MV-4-11 (cell line): ENCODE data around the gene CCDC85B.
A peak's percentile ranks its signal among the peaks of the same experiment; 100 is the strongest.
"Not testable (repeated sequence)": the region's sequence is repeated elsewhere in the genome, so short reads cannot be mapped to it uniquely, and the experiment has no call there.

ENCODE experiments used
- DNase-seq: peaks from one replicate; lab custom pipeline; 2025; lab: John Stamatoyannopoulos, UW

The CCDC85B gene

DNA sequence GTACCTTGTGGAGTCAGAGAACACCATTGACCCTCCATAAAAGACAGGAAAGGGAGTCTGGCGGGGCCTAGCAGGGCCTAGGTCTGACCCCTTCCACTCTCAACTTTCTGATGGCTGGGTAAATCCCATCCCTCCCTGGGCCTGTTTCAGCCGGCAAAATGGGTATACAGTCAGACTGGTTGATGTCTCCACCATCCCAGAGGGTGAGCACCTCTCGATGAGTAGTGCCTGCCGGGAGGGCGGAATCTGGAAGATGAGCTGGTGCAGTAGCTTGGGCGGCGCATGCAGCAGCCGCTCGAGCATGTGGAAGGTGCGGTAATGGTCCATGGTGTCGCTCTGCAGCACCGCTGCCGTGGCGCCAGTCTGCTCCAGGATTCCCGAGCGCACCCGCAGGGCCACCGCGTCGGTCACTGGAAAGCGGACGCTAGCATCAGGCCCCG lies 2.7 kb upstream of the CCDC85B start:
- DNase-seq = no peak

DNA sequence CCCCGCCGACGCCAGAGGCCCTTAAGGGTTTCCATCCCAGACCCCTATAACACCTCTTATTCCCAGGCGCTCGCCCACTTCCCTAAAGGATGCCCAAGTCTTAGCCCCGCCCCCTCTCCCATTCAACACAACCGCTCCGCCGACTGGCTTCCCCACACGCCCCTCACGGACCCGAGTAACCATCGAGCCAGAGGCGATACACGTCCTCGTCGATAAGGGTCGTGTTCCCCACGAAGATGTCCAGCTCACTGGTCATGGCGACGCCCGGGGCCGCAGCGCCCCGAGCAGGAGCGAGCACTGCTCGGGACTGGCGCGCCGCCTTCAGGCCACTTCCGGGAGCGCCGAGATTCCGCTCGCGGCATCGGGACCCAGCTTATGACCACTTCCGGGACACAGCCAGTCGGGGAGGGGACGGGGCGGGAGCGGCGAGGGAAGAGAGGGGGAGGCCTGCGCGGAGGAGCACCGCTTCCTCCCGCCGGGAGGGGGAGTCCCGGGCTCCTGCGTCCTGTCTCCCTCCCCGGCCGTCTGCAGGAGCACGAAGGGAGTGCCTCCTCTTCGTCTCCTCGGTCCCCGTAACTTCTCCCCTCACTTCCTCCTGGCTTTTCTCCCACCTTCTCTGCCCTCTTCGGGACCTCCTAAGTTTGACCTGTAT lies 2.2 kb upstream of the CCDC85B start, which contains the start of gene FIBP:
FIBP (minus strand) TSS at position 309 of the 652 bp plus-strand sequence; CDS start at position 256, 53 bp downstream.
- peak; percentile 93 for DNase-seq

DNA sequence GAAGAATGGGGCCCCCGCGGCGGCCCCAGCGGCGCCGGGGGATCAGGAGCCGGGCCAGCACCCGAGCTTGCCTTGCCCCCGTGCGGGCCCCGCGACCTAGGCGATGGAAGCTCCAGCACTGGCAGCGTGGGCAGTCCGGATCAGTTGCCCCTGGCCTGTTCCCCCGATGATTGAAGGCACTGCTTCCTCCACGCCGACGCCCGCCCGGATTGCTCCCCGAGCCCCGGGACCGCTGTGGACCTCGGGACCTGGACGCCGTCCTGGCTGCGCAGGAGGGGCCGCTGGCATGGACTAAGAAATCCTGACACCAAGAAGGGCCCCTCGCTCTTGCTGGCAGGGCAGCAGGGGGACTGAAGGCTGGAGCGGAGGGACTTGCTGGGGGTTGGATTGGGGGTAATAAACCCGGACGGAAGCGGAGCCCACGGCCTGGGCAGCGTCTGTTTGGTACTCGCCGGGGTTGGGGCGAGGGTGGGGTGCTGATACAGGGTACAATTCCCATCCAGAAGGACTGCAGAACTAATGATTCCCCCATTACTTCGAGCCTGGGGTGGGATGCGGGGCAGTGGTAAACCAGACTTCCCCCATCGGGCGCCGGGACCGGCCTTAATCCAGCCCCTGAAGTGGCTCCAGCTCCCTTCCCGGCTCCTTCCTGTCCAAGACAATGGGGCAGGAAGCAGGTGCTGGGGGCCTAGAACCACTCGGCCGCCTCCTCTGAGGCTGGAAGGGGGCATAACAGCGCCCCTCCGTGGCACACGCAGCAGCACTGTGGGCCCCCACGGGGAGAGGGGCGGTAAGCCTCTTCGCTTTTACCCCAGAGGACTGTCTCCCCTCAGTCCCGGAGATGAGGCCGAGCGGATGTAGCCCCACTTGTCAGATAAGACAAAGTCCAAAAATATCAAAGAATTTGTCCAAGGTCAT lies 1.0 kb downstream of the CCDC85B start:
- DNase-seq = peak; percentile 44

DNA sequence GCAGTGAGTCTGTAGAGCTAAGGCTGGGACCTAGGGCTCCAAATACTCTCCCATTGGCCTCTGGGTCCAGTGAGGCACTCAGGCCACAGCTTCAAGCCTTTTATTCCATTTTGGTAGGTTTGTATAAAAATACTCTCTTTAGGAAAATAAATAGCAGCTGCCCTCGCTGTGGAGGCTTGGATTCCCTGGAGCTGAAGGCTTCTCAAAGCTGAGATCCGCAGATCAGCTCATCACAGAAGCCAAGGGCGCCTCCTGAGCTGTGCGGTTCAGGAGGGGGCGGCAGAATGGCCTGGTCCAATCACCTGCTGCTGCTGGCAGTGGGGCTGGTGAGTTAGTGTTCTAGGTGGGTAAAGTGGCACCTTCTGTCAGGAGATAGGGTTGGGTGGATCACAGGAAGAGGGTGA lies 1.7 kb downstream of the CCDC85B start:
- not testable (repeated sequence) for DNase-seq

DNA sequence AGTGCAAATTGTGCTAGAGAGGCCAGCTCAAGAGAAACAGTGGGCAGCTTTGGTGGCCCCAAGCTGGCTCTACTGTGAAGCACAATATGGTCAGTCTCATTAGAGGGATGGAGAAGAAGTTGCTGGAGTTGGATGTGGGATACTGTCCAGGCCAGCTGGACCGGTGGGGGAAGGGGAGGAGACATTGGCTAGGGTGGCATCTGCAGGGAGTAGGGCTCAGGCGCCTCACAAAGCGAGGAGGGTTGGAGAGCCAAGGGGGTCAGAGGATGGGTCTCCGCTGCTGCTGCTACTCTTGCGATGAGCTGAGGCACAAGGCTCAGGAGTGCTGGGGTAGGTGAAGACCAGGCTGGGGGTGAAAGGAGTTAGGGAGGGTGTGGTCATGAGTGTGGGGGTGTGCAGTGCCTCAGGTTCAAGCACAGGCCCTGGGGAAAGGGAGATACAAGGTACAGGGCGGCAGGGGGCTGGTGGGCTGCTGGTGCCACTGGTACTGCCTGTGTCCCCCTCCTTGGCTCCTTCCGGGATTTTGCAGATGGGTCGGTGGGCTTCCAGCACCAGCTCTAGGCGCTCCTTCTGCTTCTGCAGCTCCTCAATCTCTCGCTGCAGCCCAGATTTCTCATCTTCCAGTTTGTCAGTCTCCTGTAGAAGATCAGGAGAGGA lies 2.3 kb downstream of the CCDC85B start:
- DNase-seq = no peak

DNA sequence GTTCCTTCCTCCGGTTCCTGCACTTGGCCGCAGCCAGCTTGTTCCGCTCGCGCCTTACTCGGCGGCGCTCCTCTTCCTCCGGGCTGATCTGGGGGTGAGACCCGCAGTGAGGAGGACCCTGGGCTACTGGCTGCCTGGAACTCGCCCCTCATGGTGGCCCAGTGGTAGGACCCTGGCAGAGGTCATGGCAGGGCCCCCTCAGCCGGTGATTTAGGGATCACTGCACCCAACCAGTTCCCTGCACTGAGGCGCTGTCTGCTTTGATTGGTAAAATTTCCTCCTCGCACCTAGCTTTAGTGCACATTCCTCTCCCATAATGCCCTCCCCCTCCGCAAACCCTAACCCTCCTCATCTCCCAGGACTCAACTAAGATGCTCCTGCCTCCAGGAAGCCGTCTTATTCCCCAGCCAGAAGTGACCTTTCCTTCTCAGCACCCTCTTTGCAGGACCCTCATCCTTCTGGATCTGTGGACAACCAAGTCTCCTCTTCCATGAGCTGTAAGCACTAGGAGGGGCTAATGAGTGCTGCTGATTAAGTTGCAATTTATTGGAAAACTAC lies 3.6 kb downstream of the CCDC85B start:
- DNase-seq = peak; percentile 39

DNA sequence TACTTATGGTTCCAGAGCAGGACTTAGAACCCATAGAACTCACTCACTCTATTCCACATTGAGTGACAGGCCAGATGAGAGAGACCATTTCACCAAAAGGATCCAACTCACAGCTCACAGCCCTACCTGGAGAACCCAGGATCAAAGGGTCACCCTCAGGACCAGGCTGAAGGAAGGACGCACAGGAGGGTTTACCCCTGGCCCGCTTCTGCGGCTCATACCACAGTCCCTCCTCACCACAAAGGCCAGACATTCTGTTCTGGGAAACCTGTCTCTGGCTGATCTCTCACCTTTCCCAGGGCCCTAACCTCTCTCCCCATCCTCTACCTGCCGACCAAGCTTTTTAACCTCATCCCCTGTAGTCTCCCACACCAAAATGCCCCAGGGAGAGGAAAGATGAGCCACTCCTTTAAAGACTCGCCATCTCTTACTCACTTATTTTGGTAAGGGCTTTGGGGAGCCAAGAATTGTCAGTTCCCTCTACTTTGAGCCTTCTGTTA lies 5.1 kb downstream of the CCDC85B start:
- DNase-seq = no peak

DNA sequence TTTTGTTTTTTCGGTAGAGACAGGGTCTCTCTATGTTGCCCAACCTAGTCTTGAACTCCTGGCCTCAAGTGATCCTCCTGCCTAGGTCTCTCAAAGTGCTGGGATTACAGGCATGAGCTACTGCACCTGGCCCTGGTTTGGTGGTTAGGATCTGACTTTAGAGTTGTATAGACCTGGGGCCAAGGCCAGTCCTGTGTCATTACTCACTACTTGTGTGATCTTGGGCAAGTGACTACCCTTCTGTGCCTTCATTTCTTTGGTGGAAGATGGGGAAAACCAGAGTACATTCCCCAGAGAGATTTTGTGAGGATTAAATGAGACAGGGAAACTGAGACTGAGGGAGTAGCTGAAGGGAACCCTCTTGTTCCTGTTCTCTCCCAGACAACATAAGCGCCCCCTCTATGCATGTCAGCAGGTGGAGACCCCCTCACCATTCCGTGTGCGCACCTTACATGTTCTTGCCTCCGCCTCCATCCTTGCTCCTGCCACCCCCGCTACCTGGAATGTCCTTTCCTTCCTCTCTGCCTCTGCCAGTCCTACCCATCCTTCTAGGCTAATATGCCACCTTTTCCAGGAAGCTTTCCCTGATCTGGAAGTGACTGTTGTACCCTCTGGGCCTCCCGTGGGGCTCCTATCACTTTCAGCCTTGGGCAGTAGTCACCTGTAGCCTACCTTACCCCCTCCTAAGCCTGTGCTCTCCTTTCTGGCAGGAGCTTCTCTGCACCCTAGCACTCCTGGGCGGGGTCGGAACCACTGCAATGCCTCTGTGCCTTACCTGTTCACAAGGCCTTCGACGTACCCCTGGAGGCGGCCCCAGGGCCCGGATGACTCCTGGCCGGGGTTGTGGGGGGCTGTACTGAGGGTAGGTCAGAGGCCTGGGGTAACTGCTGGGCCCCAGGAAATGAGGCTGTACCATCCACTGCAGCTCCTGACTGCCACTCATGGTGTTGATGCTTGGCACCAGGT lies 5.8 kb downstream of the CCDC85B start:
- DNase-seq = no peak

DNA sequence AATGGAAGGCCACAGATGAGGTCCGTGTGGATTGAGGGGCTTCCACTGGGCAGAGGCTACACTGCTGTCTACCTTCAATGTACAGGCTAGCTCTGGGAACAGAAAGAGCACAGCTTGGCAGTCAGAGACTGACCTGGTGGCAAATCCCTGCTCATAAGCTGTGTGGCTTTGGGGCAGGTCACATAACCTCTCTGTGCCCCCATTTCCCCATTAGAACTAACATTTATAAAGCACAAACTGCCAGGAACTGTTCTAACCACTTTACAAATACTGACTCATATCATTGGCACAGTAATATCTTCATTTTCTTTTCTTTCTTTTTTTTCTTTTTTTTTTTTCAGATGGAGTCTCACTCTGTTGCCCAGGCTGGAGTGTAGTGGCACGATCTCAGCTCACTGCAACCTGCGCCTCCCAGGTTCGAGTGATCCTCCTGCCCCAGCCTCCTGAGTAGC lies 6.6 kb downstream of the CCDC85B start:
- no peak for DNase-seq

DNA sequence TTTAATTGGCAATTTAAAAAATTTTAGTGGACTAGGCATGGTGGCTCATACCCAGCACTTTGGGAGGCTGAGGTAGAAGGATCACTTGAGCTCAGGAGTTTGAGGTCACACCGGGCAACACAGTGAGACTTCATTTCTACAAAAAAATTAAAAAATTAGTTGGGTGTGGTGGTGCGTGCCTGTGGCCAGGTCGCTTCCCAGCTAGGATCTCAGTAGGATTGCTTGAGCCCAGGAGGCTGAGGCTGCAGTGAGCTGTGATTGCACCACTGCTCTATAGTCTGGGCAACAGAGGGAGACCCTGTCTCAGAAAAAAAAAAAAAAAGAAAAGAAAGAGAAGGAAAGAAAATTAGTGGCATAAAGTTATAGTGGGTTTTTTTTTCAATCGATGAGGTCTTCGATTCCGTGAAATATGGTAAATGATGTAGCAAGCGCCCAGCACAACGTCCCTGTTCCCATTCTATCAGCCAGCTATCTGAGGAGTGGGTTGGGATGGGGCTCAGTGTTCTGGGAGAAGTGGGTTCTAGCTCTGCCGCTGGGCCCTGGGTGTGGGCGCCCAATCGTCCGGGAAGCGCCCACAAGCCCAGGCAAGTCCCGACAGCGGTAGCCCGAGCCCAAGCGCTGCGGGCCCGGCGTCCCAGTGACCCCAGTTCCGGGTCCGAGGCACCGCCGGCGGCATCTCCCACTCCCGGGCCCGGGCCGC lies 8.3 kb downstream of the CCDC85B start:
- DNase-seq = no peak

DNA sequence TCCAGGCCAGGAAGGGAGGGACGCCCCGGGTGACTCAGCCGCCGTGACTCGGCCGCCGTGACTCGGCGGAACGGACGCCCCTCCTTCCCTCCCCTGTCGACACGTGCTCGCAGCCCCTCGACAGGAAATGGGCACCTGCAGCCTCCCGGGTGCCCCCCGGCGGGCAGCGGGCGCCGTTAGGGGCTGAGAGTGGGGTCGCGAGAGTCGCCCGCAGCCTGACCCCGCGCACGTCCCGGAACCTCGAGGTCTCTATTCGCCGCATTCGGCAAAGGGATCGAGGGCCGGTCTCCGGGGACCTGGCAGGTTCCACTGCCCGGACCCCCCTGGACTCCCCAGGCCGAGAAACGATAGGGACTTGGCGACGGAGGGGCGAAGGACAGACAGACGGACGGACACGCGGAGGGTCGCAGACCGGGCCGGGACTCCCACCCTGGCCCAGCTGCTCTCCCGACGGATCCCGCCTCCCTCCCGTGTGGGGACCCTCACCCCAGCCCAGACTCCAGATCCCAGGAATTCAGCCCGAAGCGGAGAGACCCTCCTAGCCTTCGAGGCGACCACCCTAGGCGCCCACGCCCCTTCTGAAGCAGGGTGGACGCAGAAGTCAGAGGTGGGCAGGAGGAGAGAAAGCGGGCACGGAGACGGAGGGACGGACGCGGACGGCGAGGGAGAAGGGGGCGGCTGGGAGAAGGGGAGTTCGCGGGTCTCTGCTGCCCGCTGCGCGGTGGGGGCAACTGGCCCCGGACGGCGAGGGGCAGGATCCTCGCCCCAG lies 9.1 kb downstream of the CCDC85B start:
- peak; percentile 43 for DNase-seq

DNA sequence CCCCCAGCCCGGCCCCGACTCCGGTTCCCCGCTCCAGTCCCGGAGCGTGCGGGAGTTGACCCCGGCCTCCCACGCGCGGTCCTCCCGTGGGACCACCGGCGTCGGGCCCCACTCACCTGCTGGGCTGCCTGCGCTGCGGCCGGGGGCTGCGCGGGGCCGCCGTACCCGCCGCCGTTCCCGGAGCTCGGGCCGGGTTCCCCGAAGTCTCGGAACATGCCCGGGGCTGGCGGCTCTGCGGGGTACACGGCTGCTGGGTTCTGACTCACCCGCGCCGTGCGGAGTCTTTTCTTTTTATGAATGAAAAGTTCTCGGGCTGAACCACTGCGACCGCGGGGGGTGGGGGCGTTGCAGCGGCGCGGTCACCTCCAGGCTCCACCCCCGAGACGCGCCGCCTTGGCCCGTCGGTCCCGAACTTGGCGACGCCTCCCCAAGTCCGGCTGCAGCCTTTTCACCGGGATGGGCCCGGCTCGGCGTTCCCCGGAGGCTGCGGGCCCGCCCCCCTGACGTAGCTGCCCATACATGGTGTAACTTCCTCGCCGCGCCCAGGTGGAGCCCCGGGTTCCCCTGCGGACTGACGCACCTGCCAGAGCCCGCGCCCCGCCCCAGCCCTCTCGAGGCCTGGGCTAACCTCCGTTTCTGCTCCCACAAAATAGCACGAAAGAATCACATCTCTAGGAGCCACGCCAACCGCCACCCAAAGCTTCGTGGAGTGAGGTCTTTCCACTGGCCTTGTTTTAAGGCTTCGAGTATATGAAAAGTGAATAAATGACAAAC lies 9.8 kb downstream of the CCDC85B start, which contains the start of gene FOSL1:
FOSL1 (minus strand) TSS at position 264 of the 774 bp plus-strand sequence; CDS start at position 215, 49 bp downstream.
- DNase-seq = peak; percentile 85

DNA sequence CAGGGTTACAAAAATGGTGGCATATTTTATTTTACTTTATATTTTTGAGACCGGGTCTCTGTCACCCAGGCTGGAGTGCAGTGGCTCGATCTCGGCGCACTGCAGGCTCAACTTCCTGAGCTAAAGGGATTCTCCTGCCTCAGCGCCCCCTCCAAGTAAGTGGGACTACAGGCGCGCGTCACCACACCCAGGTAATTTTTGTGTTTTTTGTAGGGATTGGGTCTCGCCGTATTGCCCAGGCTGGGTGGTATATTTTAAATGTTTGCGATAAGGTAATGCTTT lies 10.4 kb downstream of the CCDC85B start:
- DNase-seq = no peak

DNA sequence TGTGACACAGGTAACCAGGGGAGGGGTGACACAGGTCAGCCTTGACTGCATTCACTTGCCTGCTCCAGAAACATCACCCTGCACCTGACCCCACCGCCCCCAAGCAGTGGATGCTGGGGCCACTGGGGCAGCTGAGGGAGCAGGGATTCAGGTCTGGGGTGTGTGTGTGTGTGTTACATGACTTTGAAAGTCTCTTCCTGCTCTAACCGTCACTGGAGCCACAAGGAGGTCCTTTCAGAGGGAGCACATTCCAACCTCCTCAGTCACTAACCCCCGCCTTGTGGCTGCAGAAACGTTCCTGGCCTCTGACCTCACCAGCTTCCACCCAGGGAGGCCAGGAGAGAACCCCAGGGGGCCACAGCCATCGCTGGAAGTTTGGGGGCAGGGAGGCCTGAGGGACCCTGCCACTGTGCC lies 12.6 kb downstream of the CCDC85B start:
- DNase-seq = peak; percentile 76

DNA sequence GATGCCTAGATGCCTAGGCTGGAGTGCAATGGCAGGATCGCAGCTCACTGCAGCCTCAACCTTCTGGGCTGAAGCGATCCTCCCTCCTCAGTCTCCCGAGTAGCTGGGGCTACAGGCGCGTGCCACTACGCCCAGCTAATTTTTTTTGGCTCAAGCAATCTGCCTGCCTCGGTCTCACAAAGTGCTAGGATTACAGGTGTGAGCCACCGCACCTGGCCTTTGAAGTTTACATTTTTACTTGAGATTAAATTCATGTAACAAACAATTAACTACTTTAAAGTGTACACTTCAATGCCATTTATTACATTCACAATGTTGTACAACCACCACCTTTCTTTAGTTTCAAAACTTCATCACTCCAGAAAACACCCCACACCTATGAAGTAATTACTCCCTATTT lies 13.2 kb downstream of the CCDC85B start:
- DNase-seq = no peak

DNA sequence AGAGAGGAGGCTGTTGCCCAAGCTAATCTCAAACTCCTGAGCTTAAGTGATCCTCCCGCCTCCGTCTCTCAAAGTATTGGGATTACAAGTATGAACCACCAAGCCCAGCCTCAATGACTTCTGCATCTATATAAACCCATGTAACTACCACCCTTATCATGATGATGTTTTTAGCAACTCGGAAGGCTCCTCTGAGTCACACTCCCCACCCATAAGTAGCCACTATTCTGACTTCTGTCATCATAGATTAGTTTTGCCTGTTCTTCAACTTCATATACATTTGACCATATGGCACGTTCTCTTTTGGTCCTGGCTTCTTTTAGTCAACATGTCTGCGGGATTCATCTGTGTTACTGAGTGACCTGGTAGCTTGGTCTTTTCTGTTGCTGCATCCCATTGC lies 16.1 kb downstream of the CCDC85B start:
- DNase-seq = peak; percentile 44

DNA sequence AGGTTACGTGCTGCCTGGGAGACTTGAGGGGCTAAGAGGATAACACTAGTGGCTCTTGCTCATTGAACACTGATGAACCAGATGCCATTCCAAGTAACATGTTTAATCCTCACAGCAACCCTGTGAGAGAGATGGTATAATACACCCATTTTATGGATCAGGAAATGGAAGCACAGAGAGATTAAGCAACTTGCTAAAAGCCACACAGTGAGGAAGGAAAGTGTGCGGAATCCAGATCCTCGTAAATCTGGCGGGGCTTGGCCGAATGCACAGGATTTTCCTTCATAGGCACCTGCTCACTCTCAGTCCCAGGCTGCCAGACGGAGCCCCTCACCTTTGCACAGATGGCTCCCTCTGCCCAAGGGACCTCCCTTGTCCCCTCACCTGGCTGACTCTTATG lies 17.4 kb downstream of the CCDC85B start:
- no peak for DNase-seq

DNA sequence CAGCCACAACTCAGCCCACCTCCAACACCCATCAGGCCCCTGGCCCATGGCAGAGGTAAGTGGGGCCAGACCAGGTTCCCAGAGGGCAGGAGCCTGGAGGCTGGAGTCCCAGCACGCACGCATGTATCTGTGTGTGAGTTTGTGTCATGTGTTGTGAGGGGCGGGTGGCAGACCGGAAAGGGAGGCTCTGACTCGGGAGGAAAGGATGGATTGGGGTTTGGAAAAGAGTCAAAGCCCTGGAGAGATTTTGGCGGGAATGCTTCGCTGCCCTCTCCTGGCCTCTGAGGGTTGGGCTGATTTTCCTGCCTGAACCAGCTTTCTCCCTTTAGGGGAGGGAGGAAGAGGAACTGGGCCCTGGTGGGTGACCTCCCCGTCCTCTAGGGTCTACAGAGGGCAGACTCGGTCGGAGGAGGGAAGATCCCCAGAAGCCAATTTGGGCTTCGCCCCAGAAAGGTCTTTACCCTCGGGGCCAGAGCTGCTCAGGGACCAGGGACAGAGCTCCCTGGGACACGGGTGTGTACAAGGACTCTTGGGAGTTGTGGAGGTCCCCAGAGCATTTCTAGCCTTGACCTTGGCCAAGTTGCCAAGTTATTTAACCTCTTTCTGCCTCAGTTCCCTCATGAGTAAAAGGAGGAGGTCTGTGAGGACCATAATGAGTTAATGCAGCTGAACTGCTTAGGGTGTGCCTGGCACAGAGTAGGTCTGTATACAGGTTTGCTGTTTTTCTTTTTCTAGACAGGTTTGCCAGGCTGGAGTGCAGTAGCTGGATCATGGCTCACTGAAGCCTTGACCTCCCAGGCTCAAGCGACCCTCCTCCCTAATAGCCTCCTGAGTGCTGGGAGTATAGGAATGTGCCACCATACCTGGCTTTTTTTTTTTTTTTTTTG lies 21.5 kb downstream of the CCDC85B start:
- DNase-seq = peak; percentile 72
